Iris pigment epithelial cell (primary cell): Measurements from ENCODE around the gene PRRT1B.
A peak's percentile ranks its signal among the peaks of the same experiment; 100 is the strongest.
"Not testable (repeated sequence)": the region's sequence is repeated elsewhere in the genome, so short reads cannot be mapped to it uniquely, and the experiment has no call there.

Source experiments
- DNase-seq: peaks from one replicate; pipeline ENCODE4 v3.0.0-alpha.2; 2011; ENCODE audit warnings: low read depth

PRRT1B gene

DNA sequence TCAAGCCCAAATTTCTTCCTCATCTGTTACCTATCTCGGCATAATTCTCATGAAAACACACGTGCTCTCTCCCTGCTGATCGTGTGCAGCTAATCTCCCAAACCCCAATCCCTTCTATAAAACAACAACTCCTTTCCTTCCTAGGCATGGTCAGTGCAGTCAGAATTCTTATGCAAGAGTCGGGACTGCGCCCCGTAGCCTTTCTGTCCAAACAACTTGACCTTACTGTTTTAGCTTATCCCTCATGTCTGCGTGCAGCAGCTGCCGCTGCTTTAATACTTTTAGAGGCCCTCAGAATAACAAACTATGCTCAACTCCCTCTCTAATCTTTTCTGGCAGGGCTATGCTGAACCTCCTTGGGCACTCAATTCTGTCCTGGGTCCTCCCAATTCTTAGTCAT is 5.1 kb downstream of the PRRT1B start:
- DNase-seq: not testable (repeated sequence)

DNA sequence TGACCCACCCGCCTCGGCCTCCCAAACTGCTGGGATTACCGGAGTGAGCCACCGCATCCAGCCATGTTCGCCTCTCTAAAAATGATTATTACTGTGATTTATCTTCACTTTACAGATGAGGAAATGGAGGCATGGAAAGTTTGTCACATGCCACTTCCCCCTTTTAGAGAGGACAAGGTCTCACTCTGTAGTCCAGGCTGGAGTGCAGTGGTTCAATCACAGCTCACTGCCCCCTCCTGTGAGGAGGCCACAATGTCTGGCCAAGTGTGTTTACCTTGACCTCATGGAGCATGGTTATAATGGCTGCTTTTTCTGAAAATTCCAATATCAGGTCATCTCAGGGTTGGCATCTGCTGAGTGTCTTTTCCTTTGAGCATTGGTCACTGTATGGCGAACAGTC is 6.7 kb downstream of the PRRT1B start:
- no peak for DNase-seq

DNA sequence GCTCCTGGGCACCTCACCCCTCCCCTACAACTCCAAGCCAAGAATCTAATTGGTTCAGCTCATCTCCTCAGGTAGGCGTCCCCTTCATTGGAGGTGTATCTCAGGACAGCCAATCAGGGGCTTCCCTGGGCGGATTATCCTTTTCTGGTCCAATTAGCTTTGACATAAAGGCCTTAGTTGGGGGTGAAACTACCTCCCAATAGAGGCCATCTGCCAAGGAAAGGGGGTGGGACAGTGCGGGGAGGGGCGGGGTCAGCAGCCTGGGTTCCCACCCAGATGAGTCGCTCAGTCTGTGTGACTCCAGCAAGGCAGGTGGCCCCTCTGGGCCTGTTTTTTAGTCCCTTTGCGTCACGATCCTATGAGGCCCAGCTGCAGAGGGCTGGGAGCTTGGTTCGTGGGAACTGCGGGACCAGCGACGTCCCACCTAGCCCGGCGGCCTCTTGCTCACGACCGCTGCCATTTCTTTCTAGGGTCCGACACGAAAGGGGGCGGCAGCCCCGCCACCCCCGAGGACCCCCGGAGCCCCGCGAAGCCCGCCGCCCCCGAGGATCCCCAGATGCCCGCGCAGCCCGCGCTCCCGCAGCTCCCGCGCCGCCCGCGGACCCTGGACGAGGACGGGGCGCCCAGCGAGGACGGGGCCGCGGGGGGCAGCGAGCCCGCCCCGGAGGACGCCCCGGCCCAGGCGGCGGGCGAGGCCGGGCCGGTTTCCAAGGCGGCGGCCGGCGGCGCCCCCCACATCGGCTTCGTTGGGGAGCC is 8.9 kb downstream of the PRRT1B start:
- no peak for DNase-seq

DNA sequence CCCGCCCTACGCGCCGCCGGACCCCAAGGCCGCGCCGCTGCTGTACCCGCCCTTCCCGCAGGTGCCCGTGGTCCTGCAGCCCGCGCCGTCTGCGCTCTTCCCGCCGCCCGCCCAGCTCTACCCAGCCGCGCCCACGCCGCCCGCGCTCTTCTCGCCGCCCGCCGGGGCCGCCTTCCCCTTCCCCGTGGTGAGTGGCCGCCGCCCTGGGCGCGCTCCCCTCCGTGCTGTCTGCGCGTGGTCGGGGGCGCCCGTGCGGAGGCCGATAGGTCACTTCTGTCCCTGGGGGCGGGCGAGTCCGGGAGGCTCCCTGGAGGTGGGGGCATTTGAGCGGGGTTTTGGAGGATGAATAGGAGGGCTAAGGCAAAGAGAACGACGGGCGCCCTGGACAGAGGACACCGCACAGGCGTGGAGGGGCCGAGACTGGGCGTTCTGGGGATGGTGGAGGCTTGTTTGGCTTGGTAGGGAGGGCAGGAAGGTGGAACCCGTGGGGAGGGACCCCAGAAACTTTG is 9.6 kb downstream of the PRRT1B start:
- DNase-seq: no peak

DNA sequence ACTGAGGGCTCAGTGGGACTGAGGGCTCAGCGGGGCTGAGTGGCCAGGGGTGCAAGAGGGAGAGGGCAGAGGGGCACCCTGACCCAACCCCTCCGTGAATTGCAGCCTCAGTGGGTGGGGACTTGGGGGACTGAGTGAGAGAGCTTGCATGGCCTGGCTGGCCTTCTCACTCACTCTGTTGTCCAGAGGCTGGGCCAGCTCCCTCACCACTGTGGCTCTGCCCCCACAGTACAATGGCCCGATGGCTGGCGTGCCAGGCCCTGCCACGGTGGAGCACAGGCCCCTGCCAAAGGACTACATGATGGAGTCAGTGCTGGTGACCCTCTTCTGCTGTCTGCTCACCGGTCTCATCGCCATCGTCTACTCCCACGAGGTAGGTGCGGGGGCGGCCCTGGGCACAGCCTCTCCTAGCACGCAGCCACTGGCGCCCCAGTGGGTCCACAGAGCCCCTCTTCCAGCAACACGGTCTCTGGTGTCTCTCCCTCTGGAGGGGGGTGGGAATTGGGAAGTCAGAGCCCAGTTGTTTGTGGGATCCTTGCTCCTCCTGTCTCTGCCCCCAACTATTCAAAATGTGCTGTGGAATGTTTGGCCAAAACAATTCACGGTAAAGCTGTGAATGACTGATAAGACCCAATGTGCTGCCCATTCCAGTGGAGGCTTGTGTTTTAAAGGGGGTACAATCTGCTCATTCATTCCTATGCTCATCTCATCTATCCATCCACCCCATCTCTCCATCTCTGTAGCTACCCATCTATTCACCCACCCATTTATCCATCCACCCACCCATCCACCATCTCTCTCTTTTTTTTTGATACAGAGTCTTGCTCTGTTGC is 10.7 kb downstream of the PRRT1B start:
- no peak for DNase-seq

DNA sequence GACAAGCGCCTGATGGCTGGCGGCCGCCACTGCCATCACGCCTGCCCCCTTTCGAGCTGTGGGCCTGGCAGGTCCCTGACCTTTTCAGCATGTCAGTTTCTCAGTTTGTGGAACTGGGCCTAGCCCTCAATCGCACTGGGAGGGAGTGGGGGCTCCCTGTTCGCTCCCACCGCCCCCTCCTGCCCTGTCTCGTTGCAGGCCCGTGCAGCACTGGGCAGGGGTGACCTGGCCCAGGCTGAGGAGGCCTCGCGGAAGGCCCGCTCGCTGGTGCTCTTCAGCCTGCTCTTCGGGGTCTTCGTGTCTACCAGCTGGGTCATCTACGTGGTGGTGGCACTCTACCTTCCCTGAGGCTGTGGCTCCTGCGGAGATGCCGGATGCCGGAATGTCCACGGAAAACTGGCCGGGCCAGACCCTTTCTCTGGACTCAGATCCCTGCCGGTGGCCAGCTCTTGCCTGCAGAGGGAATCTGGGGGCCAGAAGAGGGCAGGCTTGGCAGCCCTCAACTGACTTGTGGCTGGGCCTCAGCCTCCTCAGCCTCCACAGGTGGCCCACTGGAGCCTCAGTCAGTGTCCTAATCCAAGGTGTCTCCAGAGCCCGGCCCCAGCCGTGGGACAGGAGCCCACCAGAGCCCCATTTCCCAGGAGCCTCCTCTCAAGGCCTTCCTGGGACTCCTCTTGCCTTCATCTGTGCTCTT is 12.7 kb downstream of the PRRT1B start:
- no peak for DNase-seq

DNA sequence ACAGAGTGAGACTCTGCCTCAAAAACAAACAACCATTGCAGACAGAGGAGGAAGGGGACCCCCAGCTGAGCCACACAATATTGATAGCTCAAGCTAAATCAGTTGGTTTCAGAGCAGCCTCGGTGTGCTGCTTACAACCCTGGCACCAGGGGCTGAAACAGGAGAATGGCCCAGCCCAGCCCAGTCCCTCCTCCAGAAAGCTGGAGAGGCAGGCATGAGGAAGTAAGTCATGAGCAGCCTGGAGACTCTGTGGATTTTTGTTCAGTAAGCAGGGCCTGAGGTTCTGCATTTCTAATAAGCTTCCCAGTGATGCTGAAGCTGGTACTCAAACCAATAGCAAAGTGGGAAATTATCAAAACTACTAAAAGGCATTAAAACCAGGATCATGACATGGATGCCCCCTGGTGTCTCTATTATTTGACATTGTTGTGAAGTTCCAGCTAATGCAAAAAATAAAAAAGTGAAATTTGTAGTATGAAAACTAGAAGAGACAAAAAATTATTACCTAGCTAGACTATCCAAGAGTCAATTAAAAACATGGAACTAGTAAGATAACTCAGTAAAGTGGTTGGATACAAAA is 14.2 kb downstream of the PRRT1B start:
- no peak for DNase-seq

DNA sequence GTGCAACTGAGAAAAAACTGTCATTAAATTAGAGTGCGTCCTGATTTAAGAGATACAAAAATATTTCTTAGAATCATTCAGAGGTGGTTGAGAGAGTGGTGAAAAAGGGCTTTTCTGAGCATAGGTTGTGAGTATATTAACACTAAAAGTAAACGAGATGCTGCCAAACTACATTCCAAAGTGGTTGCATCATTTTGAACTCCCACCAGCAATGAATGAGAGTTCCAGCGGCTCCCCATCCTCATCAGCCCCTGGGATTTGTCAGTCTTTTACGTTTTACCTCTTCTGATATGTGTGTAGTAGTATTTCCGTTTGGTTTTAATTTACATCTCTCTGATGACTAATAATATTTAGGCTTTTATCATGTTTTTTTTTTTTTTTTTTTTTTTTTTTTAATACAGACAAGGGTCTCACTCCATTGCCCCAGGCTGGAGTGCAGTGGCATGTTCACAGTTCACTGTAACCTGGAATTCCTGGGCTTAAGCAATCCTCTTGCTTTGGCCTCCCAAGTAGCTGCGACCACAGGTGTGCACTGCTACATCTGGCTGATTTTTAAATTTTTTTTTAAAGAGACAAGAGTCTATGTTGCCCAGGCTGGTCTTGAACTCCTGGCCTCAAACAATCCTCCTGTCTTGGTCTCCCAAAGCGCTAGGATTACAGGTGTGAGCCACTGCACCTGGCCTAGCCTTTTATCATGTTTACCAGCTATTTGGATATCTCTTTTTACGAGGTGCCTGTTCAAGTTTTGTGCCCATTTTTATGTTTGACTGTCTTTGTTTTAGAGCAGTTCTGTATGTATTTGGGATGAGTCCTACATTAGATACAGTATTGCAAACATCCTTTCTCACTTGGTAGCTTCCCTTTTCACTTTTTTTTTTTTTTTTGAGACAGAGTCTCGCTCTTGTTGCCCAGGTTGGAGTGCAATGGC is 17.0 kb downstream of the PRRT1B start:
- peak; percentile 23 for DNase-seq

DNA sequence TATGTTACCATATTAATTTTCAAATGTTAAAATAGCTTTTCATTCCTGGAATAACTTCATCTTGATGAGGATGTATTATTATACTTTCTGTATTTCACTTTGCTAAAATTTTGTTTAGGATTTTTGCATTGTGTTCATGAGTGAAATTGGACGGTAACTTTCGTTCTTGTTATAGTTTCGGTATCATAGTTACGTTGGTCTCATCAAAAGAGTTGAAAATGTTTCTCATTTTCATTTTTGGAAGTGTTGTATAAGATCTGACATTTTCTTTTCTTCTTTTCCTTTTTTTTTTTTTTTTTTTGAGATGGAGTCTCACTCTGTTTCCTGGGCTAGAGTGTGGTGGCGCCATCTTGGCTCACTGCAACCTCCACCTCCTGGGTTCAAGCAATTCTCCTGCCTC is 20.0 kb downstream of the PRRT1B start:
- DNase-seq: no peak

DNA sequence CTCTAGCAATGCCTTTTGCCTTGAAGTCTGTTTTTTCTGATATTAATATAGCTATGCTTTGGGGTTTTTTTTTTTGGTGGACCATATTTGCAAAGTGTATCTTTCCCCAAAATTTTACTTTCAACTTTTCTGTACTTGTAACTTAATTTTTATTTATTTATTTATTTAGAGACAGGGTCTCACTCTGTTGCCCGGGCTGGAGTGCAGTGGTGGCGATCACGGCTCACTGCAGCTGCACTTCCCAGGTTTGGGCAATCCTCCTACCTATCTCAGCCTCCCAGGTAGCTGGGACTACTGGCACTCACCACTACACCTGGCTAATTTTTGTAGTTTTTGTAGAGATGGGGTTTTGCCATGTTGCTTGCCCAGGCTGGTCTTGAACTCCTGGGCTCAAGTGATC is 20.8 kb downstream of the PRRT1B start:
- no peak for DNase-seq

DNA sequence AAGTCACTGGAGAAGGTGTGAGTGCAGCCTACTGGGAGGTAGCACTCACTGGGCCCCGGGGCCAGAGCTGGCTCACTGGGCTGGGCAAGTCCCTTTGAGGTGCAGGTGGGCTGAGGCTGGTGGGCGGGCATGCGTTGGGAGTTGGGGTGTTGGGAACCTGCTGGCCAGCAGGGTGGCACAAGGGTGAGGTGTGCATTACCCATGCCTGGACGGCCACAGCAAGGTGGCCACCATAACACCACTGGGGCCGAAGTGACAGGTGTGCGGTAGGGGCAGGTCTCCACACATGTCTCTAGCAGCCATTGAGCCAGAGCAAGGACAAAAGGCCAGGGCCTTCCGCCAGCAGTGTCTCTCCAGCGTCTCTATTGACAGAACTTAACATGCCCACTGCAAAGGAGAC is 22.6 kb downstream of the PRRT1B start:
- DNase-seq: no peak

DNA sequence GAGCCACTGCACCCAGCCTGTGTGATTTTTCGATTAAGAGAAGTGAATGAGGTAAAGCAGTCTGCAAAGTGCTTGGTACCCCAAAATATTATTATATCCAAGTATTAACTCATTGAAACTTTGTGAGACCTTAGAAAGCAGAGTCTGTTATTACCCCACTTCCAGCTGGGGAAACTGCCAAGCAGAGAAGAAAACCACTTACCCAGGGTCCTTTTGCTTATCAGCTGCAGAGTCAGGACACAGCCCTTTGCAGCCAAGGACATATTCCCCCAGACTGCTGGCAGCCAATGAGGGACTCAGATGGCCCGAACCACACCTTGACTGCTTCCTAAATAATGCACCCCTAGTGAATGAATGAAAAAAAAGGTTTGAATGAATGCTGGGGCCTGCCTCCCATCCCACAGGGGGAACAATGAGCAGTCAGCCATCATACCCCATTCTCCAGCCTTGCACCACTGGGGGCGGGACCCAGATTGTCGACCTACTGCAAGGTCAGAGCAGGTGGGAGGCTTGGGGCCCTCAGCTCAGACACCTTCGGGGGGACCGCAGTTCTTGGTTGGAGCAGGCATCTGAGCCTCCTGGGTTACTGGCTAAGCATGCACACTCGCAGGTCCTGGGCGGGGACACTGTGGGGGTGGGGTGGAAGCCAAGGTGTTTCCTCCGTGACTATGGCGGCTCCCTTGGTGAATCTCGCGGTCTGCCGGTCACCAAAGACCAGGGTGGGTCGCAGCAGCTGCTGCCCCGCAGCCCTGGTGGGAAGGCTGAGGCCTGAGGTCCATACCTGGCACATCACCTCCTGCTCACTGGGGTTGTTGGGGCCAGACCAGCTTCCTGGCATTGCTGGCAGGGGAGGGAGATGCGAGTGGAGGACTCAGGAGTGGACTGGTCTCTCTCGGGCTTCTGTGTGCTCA is 29.7 kb downstream of the PRRT1B start:
- no peak for DNase-seq

DNA sequence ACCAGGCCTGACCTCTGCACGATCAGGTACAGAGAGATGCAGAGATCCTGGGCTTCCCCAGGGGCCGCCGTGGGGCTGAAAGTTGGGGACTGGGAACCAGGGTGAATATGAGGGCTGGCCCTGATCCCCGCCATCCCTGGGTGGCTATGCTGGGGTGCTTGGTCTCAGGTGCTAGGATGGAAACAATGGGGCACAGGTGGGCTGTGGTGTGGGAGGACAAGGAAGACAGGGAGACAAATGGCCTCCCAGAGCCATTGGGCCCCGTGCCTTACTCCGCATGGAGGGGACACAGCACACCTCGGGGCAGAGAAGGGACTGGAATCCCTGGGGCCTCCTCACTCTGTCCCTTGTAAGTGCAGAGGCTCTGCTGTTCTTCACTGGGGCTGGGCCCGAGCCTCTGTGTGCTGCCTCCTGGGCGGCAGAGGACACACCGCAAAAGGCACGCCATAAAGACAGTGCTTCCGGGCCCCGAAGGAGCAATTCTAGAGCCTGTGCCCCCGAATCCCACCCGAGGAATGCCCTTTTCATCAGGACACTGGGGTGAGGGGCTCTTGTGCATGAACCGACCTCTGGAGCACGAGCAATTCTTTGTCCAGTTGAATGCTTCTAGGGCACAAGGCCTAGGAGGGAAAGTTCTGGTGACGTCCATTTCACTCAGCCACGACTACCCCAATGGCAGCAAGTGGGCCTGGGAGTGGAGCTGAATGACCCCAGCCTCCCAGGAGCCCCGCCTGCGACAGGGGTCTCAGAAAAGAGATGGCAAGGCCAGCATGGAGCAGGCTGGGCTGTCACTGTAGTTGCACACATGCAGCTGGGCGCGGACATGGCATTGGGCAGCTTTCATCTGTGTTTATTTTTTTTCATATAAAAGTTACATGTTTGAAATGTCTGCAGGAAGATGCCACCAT is 30.9 kb downstream of the PRRT1B start:
- no peak for DNase-seq

DNA sequence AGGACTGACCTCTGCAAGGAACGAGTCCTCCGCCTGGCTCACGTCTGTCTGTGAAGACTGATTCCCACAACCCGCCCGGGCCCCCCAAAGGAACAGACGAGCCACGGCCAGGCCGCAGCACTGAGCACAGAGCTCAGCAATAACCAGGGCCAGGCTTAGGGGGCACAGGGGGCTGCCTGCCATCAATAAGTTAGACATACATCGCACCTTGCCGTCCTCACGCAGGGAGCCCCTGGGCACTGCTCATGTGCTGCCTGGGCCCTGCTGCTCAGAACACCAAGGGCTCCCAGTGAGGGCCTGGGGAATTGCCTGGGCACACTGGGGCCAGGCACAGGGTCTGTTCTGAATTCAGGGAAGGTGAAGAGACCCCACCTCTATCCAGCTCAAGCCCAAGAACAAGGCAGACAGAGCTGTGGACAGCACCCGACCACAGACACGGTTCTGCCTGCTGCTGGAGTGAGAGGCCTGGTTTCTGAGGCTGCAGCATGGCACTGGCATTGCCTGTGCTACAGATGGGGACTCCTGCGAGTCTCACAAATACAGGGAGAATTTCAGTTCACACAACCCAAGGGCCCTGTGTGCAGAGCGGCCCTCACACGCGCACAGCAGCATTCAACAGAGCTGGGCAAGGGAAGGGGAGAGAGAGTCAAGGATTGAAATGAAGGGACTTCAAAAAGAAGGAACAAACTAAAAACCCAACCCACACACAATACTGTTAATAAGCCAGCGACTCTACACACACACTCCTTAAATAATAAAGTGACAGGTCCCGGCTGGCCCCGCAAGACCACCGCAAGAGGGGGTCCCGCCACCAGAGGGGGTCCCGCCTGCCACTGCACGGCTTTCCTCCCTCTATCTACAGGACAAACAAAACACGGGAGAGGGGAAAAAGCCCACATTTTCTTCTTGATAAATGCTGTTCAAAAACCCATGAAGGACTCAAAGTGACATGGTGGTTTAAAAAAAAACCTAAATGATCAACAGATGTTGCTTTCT is 32.0 kb downstream of the PRRT1B start:
- no peak for DNase-seq

DNA sequence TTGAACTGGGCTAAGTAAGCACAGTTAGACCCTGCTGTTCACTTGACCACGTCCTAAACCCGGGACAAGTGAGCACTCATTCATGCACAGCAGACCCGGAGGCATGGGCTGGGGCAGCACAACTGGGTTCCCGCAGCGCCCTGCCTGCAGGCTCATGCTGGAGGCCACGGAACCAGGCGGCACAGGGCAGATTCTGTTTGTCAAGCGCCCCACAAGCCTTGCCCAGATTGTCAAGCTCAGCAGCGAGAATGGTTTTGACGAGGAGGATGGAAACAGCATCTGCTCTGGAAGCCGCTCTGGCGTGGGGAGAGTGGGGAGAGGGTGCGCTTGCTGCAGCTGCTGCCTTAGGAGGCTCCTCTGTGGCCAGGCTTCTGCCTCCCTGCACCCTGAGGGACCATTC is 32.7 kb downstream of the PRRT1B start:
- no peak for DNase-seq

DNA sequence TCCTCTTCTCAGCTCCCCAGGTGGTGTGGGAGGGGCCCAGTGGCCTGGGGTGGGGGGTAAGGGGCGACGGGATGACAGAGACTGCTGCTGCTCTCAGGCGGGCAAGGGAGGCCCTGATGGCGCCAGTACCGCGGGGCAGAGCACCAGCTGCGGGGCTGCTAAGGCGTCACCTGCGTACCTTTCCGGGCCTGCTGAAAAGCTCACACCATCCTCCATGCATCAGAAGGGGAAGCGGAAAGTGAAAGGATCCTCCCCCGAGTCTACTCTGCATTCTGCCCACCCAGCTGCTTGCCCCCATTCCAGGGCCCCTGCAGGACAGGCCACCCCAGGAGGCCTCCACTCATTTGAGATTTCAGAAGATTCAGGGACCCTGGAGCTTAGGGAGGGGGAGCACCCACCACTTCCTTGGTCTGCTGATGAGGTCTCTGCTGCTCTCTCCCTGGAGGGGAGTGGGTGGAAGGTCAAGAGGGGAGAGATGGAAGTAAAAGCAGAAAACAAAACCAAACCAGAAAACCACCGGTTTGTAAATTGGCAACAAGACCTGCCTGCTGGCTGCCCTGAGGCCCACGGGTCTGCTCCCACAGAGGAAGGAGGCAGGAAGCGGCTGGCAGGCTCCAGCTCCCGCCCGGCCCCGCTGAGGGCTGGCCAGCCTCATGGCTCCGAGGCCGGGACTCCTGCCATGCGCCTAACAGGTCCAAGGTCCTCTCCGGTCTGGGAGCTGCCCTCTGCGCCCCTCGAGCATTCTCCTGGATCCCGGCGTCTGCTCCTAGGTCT is 33.6 kb downstream of the PRRT1B start:
- DNase-seq: no peak

DNA sequence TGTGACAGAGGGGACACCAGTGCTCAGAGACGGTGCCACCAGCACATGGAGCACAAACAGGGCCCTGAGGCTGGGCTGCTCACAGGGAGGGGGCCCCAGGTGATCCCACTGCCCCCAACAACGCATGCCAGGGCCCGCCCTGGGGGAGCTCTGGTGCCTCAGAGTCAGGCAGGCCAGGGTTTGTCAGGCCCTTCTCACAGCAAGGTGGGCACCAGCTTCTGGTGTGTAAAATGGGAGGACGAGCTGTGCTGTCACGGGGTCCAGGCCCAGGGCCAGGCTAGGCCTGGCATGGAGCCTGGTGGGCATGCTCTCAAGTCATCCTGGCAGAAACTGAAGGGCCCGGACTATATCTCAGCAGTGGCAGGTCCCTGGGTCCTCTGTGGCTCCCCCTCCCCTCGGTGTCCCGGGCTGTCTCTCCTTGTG is 34.5 kb downstream of the PRRT1B start:
- no peak for DNase-seq
